ENCODE data around the gene FBXO28.

The FBXO28 gene

GRCh38 chr1:224183591-224184312 lies 69.8 kb downstream of the FBXO28 start:
- FAIRE-seq (peak; percentile 48), DNase-seq (ENCODE audit: insufficient read length, low spot score) (peak; percentile 46)
- no peak for TF ChIP-seq CTCF (IDR thresholded peaks at IDR 0.05; ENCODE audit: insufficient read depth, missing control alignments)

- no peak for DNase-seq (ENCODE audit: insufficient read length, low spot score)
- no peak for TF ChIP-seq CTCF (IDR thresholded peaks at IDR 0.05; ENCODE audit: insufficient read depth, missing control alignments)
- no peak for FAIRE-seq
Observed at GRCh38 chr1:224185208-224185607, 71.3 kb downstream of the FBXO28 start.

- no peak for FAIRE-seq
- no peak for DNase-seq (ENCODE audit: insufficient read length, low spot score)
- TF ChIP-seq CTCF (IDR thresholded peaks at IDR 0.05; ENCODE audit: insufficient read depth, missing control alignments): no peak
Observed at GRCh38 chr1:224188286-224188685, 74.4 kb downstream of the FBXO28 start.

- FAIRE-seq (no peak), DNase-seq (ENCODE audit: insufficient read length, low spot score) (no peak)
- TF ChIP-seq CTCF (IDR thresholded peaks at IDR 0.05; ENCODE audit: insufficient read depth, missing control alignments): no peak
Observed at GRCh38 chr1:224189561-224189960, 75.7 kb downstream of the FBXO28 start.

- FAIRE-seq (no peak), DNase-seq (ENCODE audit: insufficient read length, low spot score) (no peak)
- no peak for TF ChIP-seq CTCF (IDR thresholded peaks at IDR 0.05; ENCODE audit: insufficient read depth, missing control alignments)
Observed at GRCh38 chr1:224192082-224192788, 78.3 kb downstream of the FBXO28 start.

GRCh38 chr1:224193319-224193966 lies 79.5 kb downstream of the FBXO28 start:
- no peak for DNase-seq (ENCODE audit: insufficient read length, low spot score)
- no peak for FAIRE-seq
- no peak for TF ChIP-seq CTCF (IDR thresholded peaks at IDR 0.05; ENCODE audit: insufficient read depth, missing control alignments)

All from D721Med (cell line).